Peyer's patch (tissue), 4 donors: ENCODE measurements around the gene VSIG10L2. TPM values are rescaled to one million over a fixed set of nuclear protein-coding genes. Genes with fewer than 3 reads are reported as not detected.

Experiments used
- DNase-seq, 3 donors: peaks; one replicate each; pipeline ENCODE4 v3.0.0-alpha.2; 2017 to 2019
- H3K27ac ChIP-seq, 4 donors: fragments of 200-600 bp; sonication (generic); one replicate each; pipeline ENCODE4 v1.5.1; 2016 to 2019
- H3K27me3 ChIP-seq, 2 donors: fragments of 200-600 bp; sonication (generic); one replicate each; pipeline ENCODE4 v1.5.1; 2019
- H3K36me3 ChIP-seq, 3 donors: fragments of 200-600 bp; sonication (generic); one replicate each; pipeline ENCODE4 v1.5.1; 2016 to 2019
- H3K4me1 ChIP-seq, 4 donors: fragments of 200-600 bp; sonication (generic); one replicate each; pipeline ENCODE4 v1.5.1; 2016 to 2019
- H3K4me3 ChIP-seq, 4 donors: fragments of 200-600 bp; sonication (generic); 1 replicate in 3 of 4; 2 replicates in 1 of 4; pipeline ENCODE4 v1.5.1; 2016 to 2019; ENCODE audit warnings: mild to moderate bottlenecking in 1 of 4
- H3K9me3 ChIP-seq, 4 donors: fragments of 200-600 bp; sonication (generic); one replicate each; pipeline ENCODE4 v1.5.1; 2016 to 2019; ENCODE audit warnings: mild to moderate bottlenecking in 1 of 4
- CTCF ChIP-seq, 6 experiments: fragments of 450-650 bp in 4 of 6; fragments of 200-600 bp in 2 of 6; sonication (generic) in 1 of 6; IDR thresholded peaks; one replicate each; pipeline ENCODE4 v1.5.1; 2017 to 2019; ENCODE audit warnings: antibody characterized with exemption in 6 of 6, mild to moderate bottlenecking in 3 of 6, moderate library complexity in 1 of 6
- POLR2A ChIP-seq, 2 donors: fragments of 450-650 bp; IDR thresholded peaks; one replicate each; pipeline ENCODE4 v1.5.1; 2017; ENCODE audit warnings: antibody characterized with exemption in 2 of 2, mild to moderate bottlenecking in 2 of 2, moderate library complexity in 2 of 2
- total RNA-seq, 4 donors: library from RNA; depleted of rRNA; stranded (reverse); fragments of >200 nt; gene quantifications; one replicate each; pipeline ENCODE4 v1.1.0, GENCODE V29; 2016

Gene VSIG10L2
- total RNA-seq, 4 donors from 2014 or later, result not detected

- H3K4me1 ChIP-seq, result no peaks in the 10 kb centered on the region
- no peak for TF ChIP-seq CTCF (IDR thresholded peaks at IDR 0.05)
- no peak for TF ChIP-seq POLR2A (IDR thresholded peaks at IDR 0.05)
- no peaks in the 10 kb centered on the region for H3K27me3 ChIP-seq
- H3K9me3 ChIP-seq, result no peaks in the 10 kb centered on the region
- no peak overlapping the region for H3K4me3 ChIP-seq
- no peak for DNase-seq
- H3K27ac ChIP-seq, result no peak overlapping the region
- no peaks in the 10 kb centered on the region for H3K36me3 ChIP-seq
Observed at GRCh38 chr11:125934473-125934872, 11.4 kb upstream of the VSIG10L2 start.

- Histone ChIP-seq H3K4me1 (no peaks in the 10 kb centered on the region), H3K36me3 (no peaks in the 10 kb centered on the region), H3K27me3 (no peaks in the 10 kb centered on the region), H3K9me3 (no peaks in the 10 kb centered on the region), H3K4me3 (no peak overlapping the region), H3K27ac (no peak overlapping the region)
- DNase-seq, result no peak
- TF ChIP-seq CTCF (IDR thresholded peaks at IDR 0.05) (no peak), POLR2A (IDR thresholded peaks at IDR 0.05) (no peak)
Observed at GRCh38 chr11:125935056-125935455, 10.8 kb upstream of the VSIG10L2 start.

- Histone ChIP-seq H3K4me1 (no peaks in the 10 kb centered on the region), H3K27me3 (no peaks in the 10 kb centered on the region), H3K36me3 (no peaks in the 10 kb centered on the region), H3K27ac (no peak overlapping the region), H3K9me3 (no peaks in the 10 kb centered on the region), H3K4me3 (no peak overlapping the region)
- no peak for TF ChIP-seq CTCF (IDR thresholded peaks at IDR 0.05)
- TF ChIP-seq POLR2A (IDR thresholded peaks at IDR 0.05), result no peak
- peak in 1 of 3 donors; percentile 17 for DNase-seq
Observed at GRCh38 chr11:125935618-125936199, 10.1 kb upstream of the VSIG10L2 start.

- peak in 1 of 3 donors; percentile 32 for DNase-seq
- H3K27me3 ChIP-seq, result no peaks in the 10 kb centered on the region
- TF ChIP-seq CTCF (IDR thresholded peaks at IDR 0.05) (no peak), POLR2A (IDR thresholded peaks at IDR 0.05) (no peak)
- no peak overlapping the region for H3K27ac ChIP-seq
- no peaks in the 10 kb centered on the region for H3K9me3 ChIP-seq
- H3K36me3 ChIP-seq, result no peaks in the 10 kb centered on the region
- no peak overlapping the region for H3K4me3 ChIP-seq
- H3K4me1 ChIP-seq, result no peaks in the 10 kb centered on the region
Observed at GRCh38 chr11:125938418-125938817, 7.4 kb upstream of the VSIG10L2 start.

- H3K9me3 ChIP-seq, result no peaks in the 10 kb centered on the region
- DNase-seq, result no peak
- no peak overlapping the region for H3K27ac ChIP-seq
- H3K36me3 ChIP-seq, result no peaks in the 10 kb centered on the region
- no peak for TF ChIP-seq POLR2A (IDR thresholded peaks at IDR 0.05)
- TF ChIP-seq CTCF (IDR thresholded peaks at IDR 0.05), result no peak
- H3K4me1 ChIP-seq, result no peaks in the 10 kb centered on the region
- H3K27me3 ChIP-seq, result no peaks in the 10 kb centered on the region
- H3K4me3 ChIP-seq, result no peak overlapping the region
Observed at GRCh38 chr11:125939081-125939521, 6.7 kb upstream of the VSIG10L2 start.

GRCh38 chr11:125940145-125940544 lies 5.7 kb upstream of the VSIG10L2 start:
- no peaks in the 10 kb centered on the region for H3K4me1 ChIP-seq
- DNase-seq, result no peak
- no peak for TF ChIP-seq CTCF (IDR thresholded peaks at IDR 0.05)
- TF ChIP-seq POLR2A (IDR thresholded peaks at IDR 0.05), result no peak
- no peak overlapping the region for H3K27ac ChIP-seq
- H3K4me3 ChIP-seq, result no peak overlapping the region
- no peaks in the 10 kb centered on the region for H3K36me3 ChIP-seq
- H3K9me3 ChIP-seq, result no peaks in the 10 kb centered on the region
- H3K27me3 ChIP-seq, result no peaks in the 10 kb centered on the region
